ENCODE data around the gene ATF6. TPM values are rescaled to one million over a fixed set of nuclear protein-coding genes. Genes with fewer than 3 reads are reported as not detected.

Gene ATF6
- total and polyA plus RNA-seq, 2 of the 8 experiments (the other 6 are each of a cell fraction or from before 2014, with no cell fraction given) = 4.6 to 10.0 TPM

DNA sequence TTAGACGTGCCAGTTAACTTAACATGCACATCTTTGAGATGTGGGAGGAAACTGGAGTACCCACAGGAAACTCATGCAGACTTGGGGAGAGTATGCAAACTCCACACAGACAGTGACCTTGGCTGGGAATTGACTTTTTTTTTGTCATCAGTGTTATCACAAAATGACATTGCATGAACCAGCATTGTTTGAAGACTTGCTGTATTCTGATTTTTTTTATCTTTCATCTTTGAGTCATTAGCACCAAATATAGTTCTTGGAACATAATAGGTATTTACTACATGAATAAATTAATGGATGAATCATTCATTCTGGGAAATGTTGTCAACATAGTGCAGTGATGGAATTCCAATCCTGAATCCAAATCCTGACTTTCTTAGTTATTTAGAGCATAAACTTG lies 77.0 kb downstream of the ATF6 start:
- H3K9ac ChIP-seq (replicated peaks in 1 of 4; ENCODE audit: extremely low read depth in 1 of 4, low read depth in 3 of 4, low read length in 3 of 4) = no peak overlapping the region
- no peak overlapping the region for H3K56ac ChIP-seq (replicated peaks; ENCODE audit: insufficient read length, low read depth, low read length)
- no peaks in the 10 kb centered on the region for H4K20me1 ChIP-seq (replicated peaks in 1 of 2; ENCODE audit: control insufficient read depth in 1 of 2, insufficient read depth in 2 of 2, low read length in 2 of 2)
- no peak overlapping the region for H2AFZ ChIP-seq (ENCODE audit: low read length)
- H4K5ac ChIP-seq (ENCODE audit: insufficient read length, low read depth, low read length) = no peak overlapping the region
- DNase-seq (ENCODE audit: low read depth in 1 of 2, low spot score in 2 of 2) (no peak), FAIRE-seq (no peak)
- H3K4ac ChIP-seq (replicated peaks; ENCODE audit: insufficient read length, low read depth, low read length) = no peak overlapping the region
- no peak overlapping the region for H3K14ac ChIP-seq (ENCODE audit: insufficient read length)
- no peak overlapping the region for H2BK5ac ChIP-seq (ENCODE audit: low read depth, low read length)
- WGBS, 2 experiments (ENCODE audit: extremely low coverage in 1 of 2, insufficient coverage in 1 of 2, insufficient read length in 1 of 2, insufficient replicate concordance in 2 of 2, low coverage in 1 of 2, low lambda C conversion rate in 2 of 2, missing lambda C conversion rate in 1 of 2) = 90% methylated on average over 1 of the region's 1 CpG; no CpG with 5 or more reads in 1 of the 2 experiments
- no peaks in the 10 kb centered on the region for H3K4me1 ChIP-seq (replicated peaks in 1 of 4; ENCODE audit: control insufficient read depth in 3 of 4, insufficient read depth in 4 of 4, low read length in 3 of 4)
- H4K8ac ChIP-seq (ENCODE audit: extremely low read depth, insufficient read depth, low read length) = no peak overlapping the region
- ChIA-PET POLR2A (ENCODE audit: partially characterized antibody) (no interaction called here), CTCF (ENCODE audit: partially characterized antibody) (interaction anchor here (1.5 to 1.9 kb wide), 2 partner anchors 15 to 50 kb away, joined by 3 to 7 read pairs; no protein-coding TSS in a partner anchor)
- no peaks in the 10 kb centered on the region for H3K79me1 ChIP-seq (ENCODE audit: low read depth, low read length)
- no peak overlapping the region for H2BK12ac ChIP-seq (ENCODE audit: low read depth, low read length)
- no peak overlapping the region for H3K27ac ChIP-seq (ENCODE audit: low read depth, low read length)
- H3K36me3 ChIP-seq (ENCODE audit: control insufficient read depth in 2 of 4, insufficient read depth in 4 of 4, low read length in 3 of 4) = no peaks in the 10 kb centered on the region
- H3K79me2 ChIP-seq (ENCODE audit: control insufficient read depth in 1 of 2, insufficient read depth in 2 of 2, low read length in 2 of 2) = no peaks in the 10 kb centered on the region
- no peak overlapping the region for H2BK20ac ChIP-seq (ENCODE audit: low read length)
- H3K18ac ChIP-seq (ENCODE audit: extremely low read depth, low read length) = no peak overlapping the region
- no peaks in the 10 kb centered on the region for H3K9me3 ChIP-seq (ENCODE audit: insufficient read depth in 2 of 2, low read depth in 1 of 2, low read length in 1 of 2)
- no peak overlapping the region for H4K91ac ChIP-seq (replicated peaks; ENCODE audit: insufficient read length, low read length)
- no peak overlapping the region for H2BK120ac ChIP-seq (replicated peaks; ENCODE audit: low read depth, low read length)
- no peaks in the 10 kb centered on the region for H3K23me2 ChIP-seq (ENCODE audit: low read depth, low read length)
- no peak overlapping the region for H3K4me2 ChIP-seq (ENCODE audit: insufficient read depth in 1 of 2, low read depth in 2 of 2, low read length in 2 of 2)
- H3K4me3 ChIP-seq (ENCODE audit: extremely low read depth in 1 of 4, insufficient read depth in 2 of 4, low read depth in 3 of 4, low read length in 4 of 4) = no peak overlapping the region
- H2AK5ac ChIP-seq (ENCODE audit: low read depth, low read length) = no peak overlapping the region
- no peak overlapping the region for H2BK15ac ChIP-seq (ENCODE audit: low read length)
- H3K23ac ChIP-seq (ENCODE audit: insufficient read length) = no peak overlapping the region
- H3K27me3 ChIP-seq (replicated peaks in 1 of 4; ENCODE audit: control insufficient read depth in 3 of 4, extremely low read depth in 1 of 4, insufficient read depth in 3 of 4, low read length in 3 of 4) = no peaks in the 10 kb centered on the region
- no peak for TF ChIP-seq MAFK (IDR thresholded peaks at IDR 0.05; ENCODE audit: low read depth, low read length)
- no peak for TF ChIP-seq EP300 (IDR thresholded peaks at IDR 0.05; ENCODE audit: borderline replicate concordance in 1 of 2, low read depth in 2 of 2, low read length in 2 of 2)
- no peak for TF ChIP-seq CTBP2 (IDR thresholded peaks at IDR 0.05; ENCODE audit: borderline replicate concordance, insufficient read depth, insufficient read length, low read length)
- no peak for TF ChIP-seq RXRA (IDR thresholded peaks at IDR 0.05; ENCODE audit: insufficient read depth, low read depth, low read length)
- no peak for TF ChIP-seq HDAC6 (IDR thresholded peaks at IDR 0.05; ENCODE audit: low read depth, low read length)
- TF ChIP-seq RNF2 (IDR thresholded peaks at IDR 0.05; ENCODE audit: borderline replicate concordance, low read depth, low read length, missing control alignments, poor library complexity, severe bottlenecking) = no peak
- no peak for TF ChIP-seq KDM4A (IDR thresholded peaks at IDR 0.05; ENCODE audit: low read depth, low read length, severe bottlenecking)
- no peak for TF ChIP-seq CHD1 (IDR thresholded peaks at IDR 0.05; ENCODE audit: low read depth, low read length)
- TF ChIP-seq SIN3A (conservative IDR thresholded peaks at IDR 0.05 in 1 of 2, IDR thresholded peaks at IDR 0.05 in 1 of 2; ENCODE audit: low read depth in 1 of 2, low read length in 2 of 2) = no peak
- no peak for TF ChIP-seq SIRT6 (IDR thresholded peaks at IDR 0.05; ENCODE audit: low read length)
- TF ChIP-seq JUND (IDR thresholded peaks at IDR 0.05; ENCODE audit: low read length) = no peak
- no peak for TF ChIP-seq TAF1 (IDR thresholded peaks at IDR 0.05; ENCODE audit: low read depth, low read length)
- TF ChIP-seq, protein P1, sequence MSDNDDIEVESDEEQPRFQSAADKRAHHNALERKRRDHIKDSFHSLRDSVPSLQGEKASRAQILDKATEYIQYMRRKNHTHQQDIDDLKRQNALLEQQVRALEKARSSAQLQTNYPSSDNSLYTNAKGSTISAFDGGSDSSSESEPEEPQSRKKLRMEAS (IDR thresholded peaks at IDR 0.05) = no peak
- no peak for TF ChIP-seq CBX8 (IDR thresholded peaks at IDR 0.05; ENCODE audit: borderline replicate concordance, low read depth, low read length)

Data from H1 (cell line).